Breast epithelium (tissue), 4 donors: ENCODE results near the gene SP6. TPM values are rescaled to one million over a fixed set of nuclear protein-coding genes. Genes with fewer than 3 reads are reported as not detected.

Source experiments
- DNase-seq, 2 donors: peaks; one replicate each; pipeline ENCODE4 v3.0.0-alpha.2; 2019; ENCODE audit warnings: low spot score in 2 of 2
- H3K27ac ChIP-seq, 2 donors: fragments of 200-600 bp; sonication (generic) in 1 of 2; one replicate each; pipeline ENCODE4 v1.5.1; 2016 to 2019; ENCODE audit warnings: mild to moderate bottlenecking in 1 of 2
- H3K27me3 ChIP-seq, 2 donors: fragments of 200-600 bp; sonication (generic) in 1 of 2; one replicate each; pipeline versions ENCODE4 v1.5.1 to v1.6.0; 2017 to 2019; ENCODE audit warnings: control low read depth in 1 of 2, mild to moderate bottlenecking in 1 of 2
- H3K36me3 ChIP-seq: fragments of 200-600 bp; one replicate; pipeline ENCODE4 v1.5.1; 2019
- H3K4me1 ChIP-seq, 2 donors: fragments of 200-600 bp; sonication (generic); one replicate each; pipeline ENCODE4 v1.5.1; 2016 to 2019; ENCODE audit warnings: control low read depth in 1 of 2
- H3K4me3 ChIP-seq, 3 donors: fragments of 200-600 bp; sonication (generic); 1 replicate in 2 of 3; 2 replicates in 1 of 3; pipeline ENCODE4 v1.5.1; 2016 to 2019; ENCODE audit warnings: mild to moderate bottlenecking in 3 of 3, moderate library complexity in 2 of 3
- H3K9me3 ChIP-seq, 2 donors: fragments of 200-600 bp; sonication (generic) in 1 of 2; one replicate each; pipeline ENCODE4 v1.5.1; 2016 to 2019; ENCODE audit warnings: control low read depth in 1 of 2
- POLR2A ChIP-seq: fragments of 450-650 bp; IDR thresholded peaks from one replicate; pipeline ENCODE4 v1.6.1; 2016; ENCODE audit warnings: antibody characterized with exemption, mild to moderate bottlenecking, moderate library complexity
- POLR2AphosphoS5 ChIP-seq, 3 donors: sonication (generic); formaldehyde crosslinking; IDR thresholded peaks; one replicate each; pipeline ENCODE4 v1.6.1; 2017; ENCODE audit warnings: antibody characterized with exemption in 3 of 3
- intact Hi-C: fragments of 100-400 bp; cut with DNase I; formaldehyde crosslinking; loops from one replicate; pipeline ENCODE4 v1.15.1; 2023; ENCODE audit warnings: low total_unique reads
- total RNA-seq, 3 donors: library from RNA; depleted of rRNA; stranded (reverse); fragments of >200 nt; gene quantifications; one replicate each; pipeline ENCODE4 v1.1.0, GENCODE V29; 2016
- TF ChIP-seq, protein P1 (sequence below), 3 donors: fragments of 450-650 bp; IDR thresholded peaks; one replicate each; pipeline ENCODE4 v1.5.1; 2016 to 2017; ENCODE audit warnings: antibody characterized with exemption in 3 of 3, mild to moderate bottlenecking in 3 of 3, moderate library complexity in 3 of 3

Gene SP6
- total RNA-seq, 3 donors from 2014 or later = 0.48 to 5.3 (median 3.6) TPM

DNA sequence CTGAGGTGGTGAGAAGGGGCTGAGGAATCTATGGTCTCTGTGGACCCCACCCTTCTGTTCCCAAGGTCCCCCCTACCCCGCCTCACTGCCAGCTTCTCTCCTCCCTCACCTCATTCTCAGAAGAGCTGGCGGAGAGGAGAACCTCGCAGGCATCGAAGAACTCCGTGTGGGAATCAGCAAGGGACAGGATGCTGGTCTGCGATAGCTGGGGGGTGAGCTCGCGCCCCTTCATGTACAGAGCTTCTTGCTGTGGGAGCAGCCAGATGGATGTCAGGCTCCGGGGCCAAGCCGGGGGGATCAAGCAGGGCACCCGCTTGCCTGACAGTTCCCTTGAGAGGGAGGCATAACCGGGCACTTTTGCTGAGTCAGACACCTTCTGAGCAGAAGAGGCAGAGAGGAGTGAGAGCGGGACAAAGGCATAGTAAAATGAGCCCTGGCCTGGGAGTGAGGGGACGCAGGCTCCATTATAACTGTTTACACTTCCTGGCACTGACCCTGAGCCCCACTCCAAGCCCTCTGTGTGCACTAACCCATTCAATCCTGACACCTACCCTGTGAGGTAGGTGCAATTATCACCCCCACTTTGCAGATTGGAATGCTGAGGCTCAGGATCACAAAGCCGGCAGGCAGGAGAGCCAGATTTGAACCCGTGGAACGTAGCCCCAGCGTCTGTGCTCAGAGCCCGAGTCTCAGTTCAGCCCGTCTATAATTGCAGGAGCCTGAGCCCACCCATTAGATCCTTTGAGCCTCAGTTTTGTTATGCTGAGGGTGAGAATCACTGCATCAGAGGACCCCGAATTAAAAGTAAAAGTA, 35.7 kb downstream of the SP6 start:
- no peak for DNase-seq
- intact Hi-C loops = no loop called here
- no peak overlapping the region for H3K27ac ChIP-seq
- H3K9me3 ChIP-seq = no peaks in the 10 kb centered on the region
- no peaks in the 10 kb centered on the region for H3K4me1 ChIP-seq
- H3K4me3 ChIP-seq = no peak overlapping the region
- no peaks in the 10 kb centered on the region for H3K36me3 ChIP-seq
- TF ChIP-seq, protein P1, sequence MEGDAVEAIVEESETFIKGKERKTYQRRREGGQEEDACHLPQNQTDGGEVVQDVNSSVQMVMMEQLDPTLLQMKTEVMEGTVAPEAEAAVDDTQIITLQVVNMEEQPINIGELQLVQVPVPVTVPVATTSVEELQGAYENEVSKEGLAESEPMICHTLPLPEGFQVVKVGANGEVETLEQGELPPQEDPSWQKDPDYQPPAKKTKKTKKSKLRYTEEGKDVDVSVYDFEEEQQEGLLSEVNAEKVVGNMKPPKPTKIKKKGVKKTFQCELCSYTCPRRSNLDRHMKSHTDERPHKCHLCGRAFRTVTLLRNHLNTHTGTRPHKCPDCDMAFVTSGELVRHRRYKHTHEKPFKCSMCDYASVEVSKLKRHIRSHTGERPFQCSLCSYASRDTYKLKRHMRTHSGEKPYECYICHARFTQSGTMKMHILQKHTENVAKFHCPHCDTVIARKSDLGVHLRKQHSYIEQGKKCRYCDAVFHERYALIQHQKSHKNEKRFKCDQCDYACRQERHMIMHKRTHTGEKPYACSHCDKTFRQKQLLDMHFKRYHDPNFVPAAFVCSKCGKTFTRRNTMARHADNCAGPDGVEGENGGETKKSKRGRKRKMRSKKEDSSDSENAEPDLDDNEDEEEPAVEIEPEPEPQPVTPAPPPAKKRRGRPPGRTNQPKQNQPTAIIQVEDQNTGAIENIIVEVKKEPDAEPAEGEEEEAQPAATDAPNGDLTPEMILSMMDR (IDR thresholded peaks at IDR 0.05) = no peak
- no peaks in the 10 kb centered on the region for H3K27me3 ChIP-seq

DNA sequence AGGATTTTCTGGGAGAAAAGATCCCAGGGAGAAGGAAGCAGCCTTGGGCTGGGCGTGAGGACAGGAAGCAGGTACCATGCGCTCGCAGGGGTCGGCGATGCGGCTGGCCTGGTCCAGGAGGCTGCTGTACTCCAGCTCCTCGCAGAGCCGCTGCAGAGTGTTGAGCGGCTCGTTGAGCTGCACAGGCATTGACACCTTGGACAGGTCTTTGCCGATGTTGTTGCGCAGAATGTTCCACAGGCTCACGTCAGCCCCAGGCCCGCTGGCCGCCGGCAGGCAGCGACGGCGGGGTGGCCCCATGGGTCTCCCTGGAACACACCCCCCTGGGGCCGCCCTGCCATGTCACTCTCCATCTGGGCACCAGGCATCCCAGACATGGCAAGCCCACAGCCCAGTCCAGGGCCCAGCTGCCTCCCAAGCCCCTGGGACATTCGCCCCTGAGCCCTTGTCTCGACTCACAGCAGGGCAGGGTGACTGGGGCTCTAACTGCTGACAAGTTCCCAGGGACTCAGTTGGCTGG, 37.4 kb downstream of the SP6 start:
- Histone ChIP-seq H3K27ac (no peak overlapping the region), H3K9me3 (no peaks in the 10 kb centered on the region), H3K4me1 (no peaks in the 10 kb centered on the region), H3K4me3 (no peak overlapping the region), H3K27me3 (no peaks in the 10 kb centered on the region), H3K36me3 (no peaks in the 10 kb centered on the region)
- intact Hi-C loops = no loop called here
- no peak for DNase-seq
- TF ChIP-seq, protein P1 (IDR thresholded peaks at IDR 0.05) = no peak
- TF ChIP-seq POLR2AphosphoS5 (IDR thresholded peaks at IDR 0.05) (no peak), POLR2A (no peak)

DNA sequence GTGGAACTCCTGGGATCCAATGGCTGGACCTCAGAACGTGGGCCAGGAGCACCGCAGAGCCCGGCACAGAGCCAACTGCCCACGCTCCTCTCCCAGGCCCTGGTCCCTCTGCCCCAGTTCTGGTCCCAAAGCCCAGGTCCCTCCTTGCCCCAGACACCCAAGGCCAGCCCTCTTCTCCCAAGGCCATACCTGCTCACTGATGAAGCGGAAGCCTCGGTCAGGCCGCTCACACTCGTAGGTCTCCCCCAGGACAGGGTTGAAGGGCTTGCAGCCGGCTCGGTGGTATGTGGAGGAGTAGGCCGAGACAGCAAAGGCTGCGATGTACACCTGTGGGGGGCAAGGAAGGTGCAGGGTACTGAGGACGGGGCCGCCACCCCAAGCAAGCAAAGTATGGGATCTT, 37.9 kb downstream of the SP6 start:
- no peak overlapping the region for H3K27ac ChIP-seq
- no peaks in the 10 kb centered on the region for H3K4me1 ChIP-seq
- H3K4me3 ChIP-seq = no peak overlapping the region
- H3K9me3 ChIP-seq = no peaks in the 10 kb centered on the region
- no peaks in the 10 kb centered on the region for H3K27me3 ChIP-seq
- TF ChIP-seq POLR2A = no peak
- TF ChIP-seq, protein P1 (IDR thresholded peaks at IDR 0.05) = no peak
- TF ChIP-seq POLR2AphosphoS5 (IDR thresholded peaks at IDR 0.05) = no peak
- no peaks in the 10 kb centered on the region for H3K36me3 ChIP-seq
- intact Hi-C loops = no loop called here
- DNase-seq = no peak

DNA sequence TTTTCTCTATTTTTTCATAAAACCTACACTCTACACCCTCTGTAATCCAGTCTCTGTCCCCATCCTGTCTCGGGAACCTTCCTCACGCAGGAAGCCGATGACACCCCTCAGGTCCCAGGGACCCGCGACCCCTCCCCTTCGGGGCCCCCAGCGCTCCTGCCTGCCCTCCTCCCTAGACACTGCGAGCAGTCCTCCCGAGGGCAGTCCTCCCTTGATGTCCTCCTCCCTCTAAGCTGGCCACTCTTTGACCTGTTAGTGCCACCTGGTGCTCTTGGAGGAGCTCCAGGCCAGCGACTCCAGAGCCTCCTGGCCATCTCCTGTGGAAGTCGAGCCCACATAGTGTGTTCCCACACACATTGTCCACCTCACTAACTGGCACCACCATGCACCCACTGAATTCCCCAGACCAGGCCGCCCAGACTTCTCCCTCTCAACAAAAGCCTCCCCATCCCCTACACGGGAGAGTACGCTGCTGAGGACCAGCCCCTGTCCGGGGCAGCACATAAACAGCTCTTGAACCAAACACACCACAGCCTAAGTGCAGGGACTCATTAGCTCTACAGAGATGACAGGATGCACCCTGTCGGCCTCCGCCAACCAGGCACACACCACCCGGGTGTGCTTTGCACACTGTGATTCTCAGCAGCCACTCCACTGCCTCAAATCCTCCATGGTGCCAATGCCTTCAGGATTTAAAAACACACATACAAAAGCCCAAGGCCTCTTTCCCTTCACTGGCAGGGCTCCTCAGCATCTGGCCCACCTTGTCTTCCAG, 38.6 kb downstream of the SP6 start:
- TF ChIP-seq, protein P1 (IDR thresholded peaks at IDR 0.05) = no peak
- no peak for TF ChIP-seq POLR2AphosphoS5 (IDR thresholded peaks at IDR 0.05)
- TF ChIP-seq POLR2A = no peak
- Histone ChIP-seq H3K4me3 (no peak overlapping the region), H3K36me3 (no peaks in the 10 kb centered on the region), H3K9me3 (no peaks in the 10 kb centered on the region), H3K4me1 (no peaks in the 10 kb centered on the region), H3K27ac (no peak overlapping the region), H3K27me3 (no peaks in the 10 kb centered on the region)
- intact Hi-C loops = no loop called here
- no peak for DNase-seq

DNA sequence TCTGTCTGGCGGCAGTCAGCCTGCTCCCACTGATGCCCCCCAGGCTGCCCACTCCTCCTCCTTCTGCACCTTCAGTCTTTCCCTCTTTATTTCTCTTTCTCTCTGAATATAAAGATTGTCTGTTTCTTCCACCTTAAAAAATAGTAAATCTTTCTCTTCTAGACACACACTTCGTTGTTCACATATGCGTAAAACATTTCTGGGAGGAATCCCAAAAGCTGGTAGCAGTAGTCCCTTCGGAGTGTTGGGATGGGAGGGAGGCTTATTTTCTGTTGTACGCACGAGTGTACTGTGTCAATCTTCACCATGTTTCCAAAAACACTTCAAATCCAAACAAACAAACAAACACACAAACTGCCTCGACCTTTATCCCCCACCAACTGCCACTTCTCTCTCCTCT, 39.3 kb downstream of the SP6 start:
- TF ChIP-seq, protein P1 (IDR thresholded peaks at IDR 0.05) = no peak
- TF ChIP-seq POLR2A (no peak), POLR2AphosphoS5 (IDR thresholded peaks at IDR 0.05) (no peak)
- Histone ChIP-seq H3K9me3 (no peaks in the 10 kb centered on the region), H3K36me3 (no peaks in the 10 kb centered on the region), H3K4me3 (no peak overlapping the region), H3K4me1 (no peaks in the 10 kb centered on the region), H3K27ac (no peak overlapping the region), H3K27me3 (no peaks in the 10 kb centered on the region)
- intact Hi-C loops = no loop called here
- no peak for DNase-seq
